HG03175 (cell line): ENCODE results near the gene ALG9.

Source experiments
- ATAC-seq: cut with Tn5 transposase; IDR thresholded peaks from one replicate; pipeline ENCODE4 v1.9.1; 2021; ENCODE audit warnings: mild to moderate bottlenecking, moderate library complexity; ENCODE audit not compliant: unreplicated experiment

Gene ALG9

GRCh38 chr11:111837366-111837891, 34.0 kb downstream of the ALG9 start:
- ATAC-seq = no peak

GRCh38 chr11:111836721-111837120, 34.7 kb downstream of the ALG9 start:
- ATAC-seq = peak; percentile 71

- ATAC-seq = no peak
Observed at GRCh38 chr11:111836162-111836561, 35.2 kb downstream of the ALG9 start.

DNA sequence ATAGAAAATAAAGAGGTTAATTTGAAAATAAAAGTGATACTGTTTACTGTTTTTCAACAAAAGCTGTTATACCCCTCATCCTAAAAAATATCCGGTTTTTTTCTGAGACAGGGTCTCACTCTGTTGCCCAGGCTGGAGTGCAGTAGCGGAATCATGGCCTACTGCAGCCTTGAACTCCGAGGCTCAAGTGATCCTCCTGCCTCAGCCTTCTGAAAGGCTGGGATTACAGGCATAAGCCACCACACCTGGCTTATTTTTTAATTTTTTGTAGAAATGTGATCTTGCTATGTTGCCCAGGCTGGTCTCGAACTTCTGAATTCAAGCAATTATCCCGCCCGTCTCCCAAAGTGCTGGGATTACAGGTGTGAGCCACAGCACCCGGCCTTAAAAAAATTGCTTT, 35.7 kb downstream of the ALG9 start:
- ATAC-seq = no peak

- no peak for ATAC-seq
Observed at GRCh38 chr11:111834432-111835163, 36.8 kb downstream of the ALG9 start.

DNA sequence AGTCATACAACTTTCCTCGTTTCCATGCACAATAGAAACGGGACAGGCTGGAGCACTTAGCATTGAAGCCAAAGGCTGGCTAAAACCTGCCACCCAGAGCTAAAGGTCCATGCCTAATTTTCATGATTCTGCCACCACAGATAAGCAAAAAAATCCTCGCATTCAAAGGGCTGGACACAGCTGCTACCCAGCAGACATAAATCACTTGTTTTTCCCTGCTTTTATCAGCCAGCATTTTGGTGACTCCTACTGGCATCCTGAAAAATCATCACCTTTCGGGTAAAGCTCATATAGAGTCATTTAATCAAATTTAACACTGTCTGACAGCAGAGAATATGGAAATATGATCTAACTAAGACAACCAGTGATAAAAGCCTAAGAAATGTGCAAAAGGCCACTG, 37.9 kb downstream of the ALG9 start:
- no peak for ATAC-seq

- ATAC-seq = peak; percentile 60
Observed at GRCh38 chr11:111829185-111829968, 42.0 kb downstream of the ALG9 start.

DNA sequence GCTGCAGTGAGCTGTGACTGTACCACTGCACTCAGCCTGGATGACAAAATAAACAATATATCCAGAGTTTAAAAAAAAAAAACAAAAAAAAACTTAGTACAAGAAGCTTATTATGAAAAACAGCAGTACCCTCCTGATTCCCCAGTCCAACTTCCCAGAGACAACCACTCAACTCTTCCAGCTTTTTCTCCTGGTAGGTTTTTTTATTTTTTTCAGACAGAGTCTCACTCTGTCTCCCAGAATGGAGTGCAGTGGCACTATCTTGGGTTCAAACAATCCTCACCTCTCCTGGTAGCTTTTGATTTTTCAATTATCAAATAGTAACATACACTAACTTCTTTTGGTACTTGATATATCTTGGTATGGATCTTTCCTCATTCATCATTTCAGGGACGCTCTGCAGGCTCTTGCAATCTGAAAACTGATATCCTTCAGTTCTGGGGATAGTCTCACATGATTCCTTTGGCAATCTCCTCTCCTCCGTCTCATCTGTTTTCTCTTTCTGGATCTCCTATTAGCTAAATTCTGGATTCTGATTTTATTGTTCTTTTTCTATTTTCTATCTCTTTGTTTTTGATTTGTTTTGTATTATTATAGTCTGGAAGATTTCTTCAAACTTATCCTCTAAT, 44.9 kb downstream of the ALG9 start:
- ATAC-seq = no peak

GRCh38 chr11:111823629-111824028, 47.8 kb downstream of the ALG9 start:
- ATAC-seq = no peak

DNA sequence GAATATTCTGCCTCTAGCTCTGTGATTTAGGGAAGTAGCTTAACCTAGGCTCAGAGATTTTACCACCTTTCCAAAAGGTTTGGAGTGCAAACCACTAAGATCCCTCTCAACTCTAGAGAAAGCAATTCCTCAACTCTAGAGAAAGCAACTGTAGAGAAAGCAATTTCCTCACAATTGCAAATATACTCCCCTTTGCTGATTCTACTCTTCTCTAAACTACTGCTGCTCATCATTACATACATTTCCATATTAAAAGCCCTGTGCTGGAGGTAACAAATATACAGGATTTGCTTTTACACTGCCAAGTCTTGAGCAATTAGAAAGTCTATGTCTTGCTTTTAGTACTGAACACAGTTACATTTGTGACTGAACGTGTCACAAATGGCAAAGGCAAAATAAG, 48.2 kb downstream of the ALG9 start:
- no peak for ATAC-seq

DNA sequence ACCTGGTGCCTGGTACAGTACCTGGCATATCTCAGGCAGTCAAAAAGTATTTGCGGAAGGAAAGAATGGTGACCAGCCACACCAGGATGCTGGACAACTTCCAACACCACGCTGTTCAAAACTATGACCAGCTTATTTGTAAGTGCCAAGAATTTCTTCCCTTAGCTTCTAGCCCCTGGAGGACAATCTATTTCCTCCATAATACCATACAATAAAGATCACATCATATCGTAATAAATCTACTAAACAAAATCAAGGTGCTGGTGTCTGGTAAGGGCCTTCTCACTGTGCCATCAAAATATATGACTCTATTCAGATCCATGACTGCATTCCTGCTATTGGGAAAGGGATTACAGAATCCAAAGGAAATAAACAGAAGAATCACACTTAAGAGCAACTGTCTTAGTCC, 51.5 kb downstream of the ALG9 start:
- ATAC-seq = no peak

DNA sequence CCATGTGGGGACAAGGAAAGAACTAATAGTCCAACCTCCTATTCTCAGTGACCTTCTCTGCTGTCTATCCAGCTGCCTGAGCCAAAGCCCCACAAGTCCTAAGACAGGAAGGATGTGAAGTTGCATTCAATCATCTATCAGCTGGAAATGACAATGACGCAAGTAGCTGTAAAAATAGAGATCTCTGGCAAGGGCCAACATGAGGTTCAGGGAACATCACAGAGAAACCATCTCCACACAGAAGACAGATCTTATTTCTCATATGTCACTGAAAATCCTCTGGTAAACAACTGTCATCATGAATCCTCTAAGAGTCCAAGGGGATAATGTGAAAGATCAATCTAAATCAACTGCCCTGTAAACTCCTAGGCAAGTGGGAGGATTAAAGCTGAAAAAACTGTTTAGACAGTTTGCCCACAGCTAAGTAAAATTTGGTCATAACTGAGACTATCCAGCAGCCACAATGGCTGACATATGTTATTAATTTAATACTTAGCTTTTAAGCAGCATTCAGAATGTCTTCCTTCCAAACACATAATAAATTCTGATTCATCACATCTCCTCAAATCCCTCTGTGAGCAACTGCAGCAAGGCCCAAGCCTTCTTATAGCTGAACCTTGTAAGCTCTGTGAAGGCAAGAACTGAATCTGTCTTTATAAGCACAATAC, 52.1 kb downstream of the ALG9 start:
- no peak for ATAC-seq

DNA sequence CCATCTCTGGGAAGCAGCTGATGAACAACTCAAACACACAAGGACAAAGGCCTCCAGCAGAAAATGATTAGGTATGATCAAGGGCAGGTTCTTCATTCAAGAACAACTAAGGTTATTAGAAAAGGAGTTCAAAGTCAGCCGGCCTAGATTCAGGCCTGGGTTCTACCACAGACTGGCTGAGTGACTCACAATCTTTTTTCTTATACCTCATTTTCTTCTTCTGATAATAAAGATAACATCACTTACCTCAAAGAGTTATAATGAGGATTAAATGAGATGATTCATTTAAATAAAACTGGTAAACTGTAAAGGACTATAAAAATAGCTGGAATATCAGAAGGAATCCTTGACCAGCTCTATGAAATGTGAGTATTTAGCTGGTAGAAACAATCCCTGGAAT, 55.9 kb downstream of the ALG9 start:
- ATAC-seq = no peak

DNA sequence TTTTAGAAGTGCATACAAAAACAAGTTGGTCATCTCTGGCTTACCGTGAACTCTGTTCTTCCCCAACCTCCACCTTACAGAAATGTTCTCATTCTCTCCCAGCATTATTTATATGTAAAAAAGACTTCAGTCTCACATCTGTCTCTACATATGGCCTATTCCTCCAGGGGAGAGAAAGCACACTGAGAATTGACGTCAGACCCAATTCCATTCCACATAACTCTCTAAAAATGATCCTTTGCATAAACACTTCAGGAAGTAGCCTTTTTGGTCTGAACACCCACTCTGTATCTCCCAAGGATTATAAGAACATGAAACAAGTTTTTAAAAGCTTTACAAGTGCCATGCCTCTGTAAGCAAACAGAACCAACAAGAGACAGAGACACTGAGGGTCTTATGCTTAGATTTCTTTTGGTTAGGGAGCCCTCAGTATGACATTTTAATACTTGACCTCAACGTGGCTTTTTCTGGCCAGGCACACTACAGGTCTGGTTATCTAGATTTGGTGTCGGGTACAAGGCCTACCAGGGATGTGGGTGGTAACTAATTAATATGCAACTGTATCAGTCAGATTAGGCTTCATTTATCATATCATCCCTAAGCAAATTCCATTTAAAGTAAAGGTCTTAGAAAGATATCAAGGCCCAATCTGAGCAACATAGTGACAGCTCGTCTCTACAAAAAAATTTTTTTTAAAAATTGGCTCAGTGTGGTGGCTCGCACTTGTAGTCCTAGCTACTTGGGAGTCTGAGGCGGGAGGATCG, 56.6 kb downstream of the ALG9 start:
- ATAC-seq = no peak

GRCh38 chr11:111814106-111814505, 57.3 kb downstream of the ALG9 start:
- no peak for ATAC-seq

DNA sequence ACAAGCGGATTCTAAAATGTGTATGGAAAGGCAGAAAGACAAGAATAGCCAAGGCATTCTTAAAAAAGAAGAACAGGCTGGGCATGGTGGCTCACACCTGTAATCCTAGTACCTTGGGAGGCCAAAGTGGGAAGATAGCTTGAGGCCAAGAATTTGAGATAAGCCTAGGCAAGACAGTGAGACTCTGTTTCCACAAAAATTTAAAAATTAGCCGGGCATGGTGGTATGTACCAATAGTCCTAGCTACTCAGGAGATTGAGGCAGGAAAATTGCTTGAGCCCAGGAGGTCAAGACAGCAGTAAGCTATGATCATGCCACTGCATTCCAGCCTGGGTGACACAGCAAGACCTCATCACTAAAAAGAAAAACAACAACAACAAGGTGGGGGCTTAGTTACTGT, 59.2 kb downstream of the ALG9 start:
- ATAC-seq = no peak

DNA sequence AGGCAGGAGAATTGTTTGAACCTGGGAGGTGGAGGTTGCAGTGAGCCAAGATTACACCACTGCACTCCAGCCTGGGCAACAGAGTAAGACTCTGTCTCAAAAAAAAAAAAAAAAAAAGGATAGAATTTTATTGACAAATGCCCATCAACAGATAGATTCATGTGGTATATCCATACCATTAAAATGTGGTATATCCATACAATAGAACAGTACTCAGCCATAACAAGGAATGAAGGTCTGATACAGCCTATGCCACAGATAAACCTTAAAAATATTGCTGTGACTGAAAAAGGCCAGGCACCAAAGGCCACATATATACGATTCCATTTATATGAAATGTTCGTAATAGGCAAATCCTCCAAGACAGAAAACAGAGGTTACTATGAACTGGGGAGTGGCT, 59.9 kb downstream of the ALG9 start:
- no peak for ATAC-seq

- no peak for ATAC-seq
Observed at GRCh38 chr11:111808834-111809233, 62.5 kb downstream of the ALG9 start.

DNA sequence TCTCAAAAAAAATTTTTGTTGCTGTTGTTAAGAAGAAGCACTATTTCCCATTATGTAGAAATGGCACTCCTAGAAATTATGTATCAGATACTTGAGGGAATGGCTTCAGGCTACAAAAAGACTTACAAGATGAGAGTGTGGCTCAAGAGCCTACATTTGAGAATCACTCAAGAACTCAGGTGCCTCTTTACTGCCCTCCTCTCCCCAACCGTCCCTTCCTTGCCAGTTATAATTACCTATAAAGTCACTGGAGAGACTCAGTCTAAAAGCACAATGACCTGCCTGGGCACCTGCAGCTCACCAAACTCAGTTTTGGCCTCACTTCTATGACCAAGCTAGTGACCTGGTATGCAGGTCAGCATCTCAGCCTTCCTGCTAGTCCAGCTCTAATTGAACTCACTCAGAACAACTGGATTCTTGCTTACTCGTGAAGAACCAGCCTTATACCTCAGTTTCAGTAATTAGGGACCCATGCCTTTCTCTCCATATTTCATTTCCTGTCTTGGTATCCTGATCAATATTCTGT, 63.3 kb downstream of the ALG9 start:
- ATAC-seq = no peak

DNA sequence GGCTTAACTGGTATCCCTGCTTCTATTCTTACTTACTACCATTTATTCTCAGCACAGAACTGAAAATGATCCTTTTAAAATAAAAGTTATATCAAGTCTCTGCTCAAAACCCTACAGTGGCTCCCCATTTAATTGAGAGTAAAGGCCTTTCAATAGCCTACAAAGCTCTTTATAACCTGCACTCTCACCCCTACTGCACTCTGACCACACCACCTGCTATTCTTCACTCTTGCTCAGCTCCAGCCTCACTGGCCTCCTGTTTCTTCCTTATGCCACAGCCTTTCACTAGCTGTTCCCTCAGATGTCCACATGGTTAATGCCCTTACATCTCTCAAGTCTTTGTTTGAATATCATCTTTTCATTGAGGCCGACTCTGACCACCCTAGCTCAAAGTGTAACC, 64.3 kb downstream of the ALG9 start:
- no peak for ATAC-seq
